GM21515 (cell line): ENCODE data around the gene KLK6.

Experiments
- ATAC-seq: cut with Tn5 transposase; IDR thresholded peaks from one replicate; pipeline ENCODE4 v1.9.1; 2021; ENCODE audit not compliant: unreplicated experiment

Gene KLK6

DNA sequence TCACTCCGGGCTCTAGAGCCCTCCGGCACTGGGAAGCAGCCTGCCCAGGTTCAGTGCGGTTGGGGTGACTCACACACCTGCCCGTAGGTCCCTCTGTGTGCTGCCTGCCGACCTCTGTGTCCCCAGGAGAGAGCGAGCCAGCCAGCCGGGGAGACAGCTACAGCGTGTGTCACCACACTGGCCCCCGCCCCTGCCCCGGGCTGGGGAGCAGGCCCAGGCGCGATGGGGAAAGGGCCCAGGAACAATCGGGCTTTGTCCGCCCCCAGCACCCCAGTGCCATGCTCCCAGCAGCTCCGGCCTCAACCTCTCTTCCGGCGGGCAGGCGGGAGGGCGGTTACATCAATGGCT is at the start of gene KLK6:
Gene KLK6 (minus strand): TSS at position 179 of the 348 bp plus-strand sequence. CDS start 1,487 bp downstream, outside the sequence.
- ATAC-seq, result no peak

DNA sequence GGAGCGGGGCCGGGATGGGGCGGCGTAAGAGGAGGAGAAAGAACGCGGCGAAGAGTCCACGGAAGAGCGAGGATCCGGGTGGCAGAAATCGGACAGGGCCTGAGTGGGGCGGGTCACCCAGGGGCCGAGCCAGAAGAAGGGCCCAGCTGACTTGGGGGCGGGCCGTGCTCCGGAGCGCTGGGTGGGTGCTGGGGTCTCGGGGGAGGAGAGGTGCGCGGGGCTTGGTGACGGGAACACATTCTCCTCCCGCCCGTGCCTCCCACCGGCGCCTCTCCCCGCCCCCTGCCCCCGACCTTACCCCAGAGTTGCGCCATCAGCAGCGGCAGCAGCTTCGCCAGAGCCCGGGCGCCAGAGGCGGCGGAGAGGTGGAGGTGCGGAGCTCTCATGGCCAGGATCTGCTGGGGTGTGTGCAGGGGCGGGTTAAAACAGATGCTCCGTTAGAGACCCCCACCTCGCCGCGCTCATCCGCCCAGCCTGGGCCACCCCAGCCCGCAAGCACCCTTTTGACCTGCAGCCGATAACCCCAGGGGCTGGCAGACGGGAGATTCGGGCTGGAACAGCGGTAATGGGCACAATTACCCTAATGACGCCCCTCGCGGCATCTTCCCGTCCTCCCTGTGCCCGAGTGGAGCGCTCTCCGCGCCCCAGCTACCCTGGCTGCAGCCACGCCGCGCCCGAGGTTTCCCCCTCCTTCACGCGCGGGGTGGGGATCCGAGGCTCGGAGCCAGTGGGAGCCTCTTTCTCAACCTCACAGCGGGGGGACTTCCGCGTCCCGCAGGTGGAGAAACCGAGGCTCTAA is 49.6 kb upstream of the KLK6 start:
- no peak for ATAC-seq

DNA sequence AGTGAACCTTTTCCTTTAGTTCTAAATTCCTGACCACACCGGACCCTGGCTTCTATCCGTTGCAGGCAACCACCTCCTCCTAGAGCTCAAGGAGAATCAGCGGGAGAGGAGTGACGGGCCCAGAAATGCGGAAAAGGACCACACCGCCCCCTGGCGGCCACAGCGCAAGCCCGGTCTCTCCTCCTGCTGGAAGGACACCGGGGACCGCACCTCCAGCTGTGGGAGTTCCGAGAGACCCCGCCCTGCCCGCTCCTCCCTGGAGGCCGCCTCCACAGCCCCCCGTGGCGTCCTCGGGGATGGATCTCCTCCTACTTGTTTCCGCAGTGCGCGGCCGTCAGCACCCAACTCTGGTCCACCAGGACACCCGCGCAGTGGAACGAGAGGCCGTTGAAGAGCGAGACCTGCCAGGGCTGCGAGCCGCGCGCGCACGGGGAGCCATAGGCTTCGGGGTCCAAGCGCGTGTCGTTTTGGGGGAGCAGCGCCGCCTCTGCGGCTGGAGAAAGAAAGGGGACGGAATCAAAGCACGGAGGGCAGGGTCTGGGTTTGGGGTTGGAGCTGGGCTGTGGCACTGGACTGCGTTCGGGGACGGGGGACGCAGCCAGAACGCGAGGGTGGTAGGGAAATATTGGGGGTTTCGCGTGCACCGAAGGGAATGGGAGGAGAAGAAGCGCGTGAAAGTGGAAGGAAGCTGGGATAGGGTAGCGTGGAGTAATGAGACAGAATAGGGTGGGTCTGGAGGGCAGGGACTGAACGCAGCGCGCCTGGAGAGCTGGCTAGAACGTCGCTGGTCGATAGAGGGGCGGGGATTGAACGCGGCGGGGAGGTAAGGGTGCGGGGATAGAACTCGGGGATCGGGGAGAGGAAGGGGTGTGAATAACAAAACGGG is 47.6 kb upstream of the KLK6 start:
- no peak for ATAC-seq

DNA sequence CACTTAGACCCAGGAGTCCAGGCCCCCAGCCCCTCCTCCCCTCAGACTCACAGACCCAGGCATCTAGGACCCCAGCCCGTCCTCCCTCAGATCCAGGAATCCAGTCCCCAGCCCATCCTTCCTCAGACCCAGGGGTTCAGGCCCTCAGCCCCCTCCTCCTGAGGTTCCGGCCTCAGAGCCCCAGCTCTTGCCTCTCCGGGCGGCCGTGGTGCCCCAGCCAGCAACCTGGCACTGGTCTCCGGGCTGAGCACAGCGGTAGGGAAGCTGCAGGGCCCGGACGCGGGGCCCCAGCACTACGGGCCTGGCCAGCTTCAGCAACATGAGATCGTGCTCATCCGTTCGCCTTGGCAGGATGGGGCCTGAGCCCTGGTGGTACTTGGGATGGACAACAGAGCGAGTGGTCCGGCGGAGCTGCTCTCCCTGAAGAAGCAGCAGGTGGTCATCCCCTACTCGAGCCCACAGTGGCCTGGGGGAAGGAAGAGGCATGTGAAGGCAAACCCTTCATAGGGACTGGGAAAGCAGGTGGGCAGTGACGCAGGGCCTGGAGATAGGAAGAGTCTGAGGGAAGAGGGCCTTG is 46.4 kb upstream of the KLK6 start:
- ATAC-seq, result no peak

DNA sequence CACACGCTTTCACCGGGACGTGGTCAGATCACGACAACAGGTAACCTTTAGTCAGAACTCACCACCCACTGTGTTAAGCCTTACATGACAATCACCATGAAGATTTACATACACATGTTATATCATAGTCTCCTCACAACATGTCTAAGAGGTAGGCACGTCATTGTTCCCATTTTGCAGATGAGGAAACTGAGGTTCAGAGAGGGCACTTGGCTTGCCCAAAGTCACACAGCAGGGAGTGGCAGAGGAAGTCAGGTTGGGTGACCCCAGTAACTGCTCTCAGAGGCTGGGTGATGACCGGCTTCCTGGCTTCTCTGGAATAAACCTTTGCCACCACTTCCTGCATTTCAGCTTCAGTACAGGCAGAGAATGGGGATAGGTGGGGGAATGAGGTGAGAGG is 44.9 kb upstream of the KLK6 start:
- ATAC-seq, result no peak

DNA sequence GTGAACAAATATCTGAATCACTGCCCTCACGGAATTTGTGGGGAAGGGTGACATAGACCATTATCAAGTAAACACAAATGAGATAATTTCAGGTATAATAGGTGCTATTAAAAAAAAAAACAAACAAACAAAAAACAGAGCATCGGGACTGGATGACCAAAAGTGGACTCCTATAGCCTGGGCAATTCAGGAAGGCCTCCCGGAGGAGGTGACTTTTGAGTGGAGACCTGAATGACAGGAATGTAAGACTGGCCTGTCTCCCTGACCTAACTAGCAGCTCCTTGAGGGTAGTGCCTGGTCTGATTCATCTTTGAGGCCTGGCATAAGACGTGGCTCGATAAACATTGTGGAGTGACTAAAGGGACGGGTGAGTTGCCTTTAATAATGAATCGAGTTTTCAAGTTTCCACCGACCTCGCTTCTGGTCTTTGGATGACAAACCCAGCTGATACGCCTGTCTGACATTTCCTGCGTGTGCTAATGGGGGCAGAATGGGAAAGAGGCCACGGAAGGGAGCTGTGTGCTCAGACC is 43.3 kb upstream of the KLK6 start:
- no peak for ATAC-seq

DNA sequence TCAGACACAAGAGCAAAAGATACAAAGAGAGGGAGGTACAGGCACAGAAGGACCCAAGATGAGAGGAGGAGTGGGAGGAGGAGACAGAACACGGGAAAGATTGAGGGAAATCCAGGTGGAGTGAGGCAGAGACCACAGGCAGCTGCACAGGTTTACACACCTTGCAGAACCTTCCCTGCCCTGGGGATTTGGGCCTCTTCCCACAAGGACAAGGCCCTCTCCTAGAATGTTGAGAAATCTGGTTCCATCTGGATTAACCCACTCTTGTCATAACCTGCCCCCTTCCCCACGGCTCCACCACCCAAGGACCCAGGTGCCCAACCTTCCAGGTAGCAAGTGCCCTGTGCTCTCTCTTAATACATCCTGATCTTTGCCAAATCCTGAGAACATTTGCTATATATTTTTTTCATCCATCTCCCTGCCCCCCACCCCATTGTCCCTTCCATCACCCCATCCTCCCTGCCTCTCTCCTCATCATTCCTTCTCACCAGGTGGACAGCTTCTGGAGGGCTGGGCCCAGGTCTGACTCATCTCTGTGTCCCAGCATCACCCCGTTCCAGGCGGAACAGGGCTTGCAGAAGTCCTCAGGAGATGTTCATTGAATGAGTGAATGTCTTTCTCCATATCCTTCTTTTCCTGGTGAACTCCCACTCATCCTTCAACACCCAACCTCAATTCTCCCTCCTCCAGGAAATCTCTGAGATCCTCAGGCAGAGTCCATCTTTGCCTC is 40.8 kb upstream of the KLK6 start:
- no peak for ATAC-seq

DNA sequence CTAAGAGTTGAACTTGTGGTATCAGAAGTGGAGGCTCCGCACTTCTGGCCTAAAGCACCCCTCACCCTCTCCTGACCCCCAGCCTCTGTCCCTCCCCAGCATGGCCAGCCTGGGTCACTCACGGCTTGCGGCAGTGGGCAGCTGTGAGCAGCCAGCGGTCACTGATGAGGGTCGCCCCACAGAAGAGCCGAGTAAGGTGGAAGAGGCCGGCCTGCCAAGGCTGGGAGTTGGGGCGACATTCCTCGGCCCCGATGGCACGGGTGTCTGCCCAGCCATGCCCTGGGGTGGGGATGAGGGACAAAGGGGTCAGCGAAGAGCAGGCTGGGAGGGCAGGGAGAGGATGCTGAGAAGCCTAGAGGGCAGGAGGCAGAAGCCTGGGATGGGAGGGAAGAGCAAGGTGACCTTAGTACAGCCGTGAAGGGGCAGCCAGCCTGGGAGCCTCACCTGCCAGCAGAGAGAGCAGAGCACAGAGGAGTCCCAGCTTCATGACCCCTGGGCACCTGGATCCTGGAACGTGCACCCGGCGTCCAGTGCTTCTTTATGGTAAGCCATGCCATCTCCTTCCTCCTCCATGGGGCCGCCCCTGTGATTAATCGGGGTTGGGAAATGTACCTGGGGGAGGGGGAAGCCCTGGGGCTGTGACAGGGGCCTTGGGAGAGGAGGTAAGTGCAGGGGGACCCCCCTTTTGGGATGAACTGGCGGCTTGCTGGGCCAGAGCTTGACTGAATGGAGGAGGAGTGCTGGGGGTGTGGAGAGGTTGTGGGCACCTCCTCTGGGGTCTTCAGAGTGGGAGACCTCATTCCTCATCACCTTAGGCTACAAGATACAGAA is 39.9 kb upstream of the KLK6 start:
- ATAC-seq, result no peak

DNA sequence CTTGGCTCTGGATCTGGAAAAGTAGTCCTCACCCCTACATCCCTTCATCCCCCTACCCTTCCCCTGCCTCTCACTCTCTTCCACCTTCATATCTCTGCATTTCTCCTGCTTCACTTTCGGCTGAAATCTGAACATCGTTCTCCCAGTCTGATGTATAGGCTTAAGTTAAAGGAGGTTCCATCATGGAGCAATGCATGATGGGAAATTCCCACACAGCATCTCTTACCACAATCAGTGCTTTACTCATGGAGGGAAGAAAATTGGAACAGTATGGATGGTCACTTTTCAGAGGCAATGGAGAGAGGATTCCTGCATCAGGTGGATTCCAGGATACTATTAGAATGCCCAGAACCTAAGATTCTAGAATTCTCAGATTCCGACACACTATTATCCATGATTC is 38.1 kb upstream of the KLK6 start:
- ATAC-seq, result no peak

DNA sequence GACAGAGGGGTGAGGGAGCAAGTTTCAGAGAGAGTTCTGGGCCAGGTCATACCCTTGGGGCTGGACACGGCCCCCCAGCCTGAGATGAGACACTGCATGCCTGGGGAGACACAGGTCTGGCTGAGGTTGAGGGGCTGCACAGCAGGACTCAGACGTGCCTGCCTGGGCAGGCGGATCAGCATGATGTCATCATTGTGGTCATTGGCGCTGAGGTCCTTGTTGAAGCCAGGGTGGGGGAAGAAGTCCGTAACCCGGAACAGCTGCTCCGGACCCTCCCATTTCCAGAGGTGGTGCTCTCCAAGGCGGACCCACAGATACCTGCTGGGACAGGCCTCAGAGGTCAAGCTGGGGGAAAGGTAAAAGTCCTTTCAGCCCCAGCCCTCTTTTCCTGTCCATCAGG is 37.0 kb upstream of the KLK6 start:
- no peak for ATAC-seq

DNA sequence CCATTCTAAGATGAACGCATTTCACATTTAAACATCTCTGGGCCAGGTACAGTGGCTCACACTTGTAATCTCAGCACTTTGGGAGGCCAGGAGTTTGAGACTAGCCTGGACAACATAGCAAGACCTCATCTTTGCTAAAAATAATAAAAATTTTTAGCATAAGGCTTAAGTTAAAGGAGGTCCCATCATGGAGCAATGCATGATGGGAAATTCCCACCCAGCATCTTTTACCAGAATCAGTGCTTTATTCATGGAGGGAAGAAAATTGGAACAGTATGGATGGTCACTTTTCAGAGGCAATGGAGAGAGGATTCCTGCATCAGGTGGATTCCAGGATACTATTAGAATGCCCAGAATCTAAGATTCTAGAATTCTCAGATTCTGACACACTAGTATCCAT is 35.9 kb upstream of the KLK6 start:
- no peak for ATAC-seq

DNA sequence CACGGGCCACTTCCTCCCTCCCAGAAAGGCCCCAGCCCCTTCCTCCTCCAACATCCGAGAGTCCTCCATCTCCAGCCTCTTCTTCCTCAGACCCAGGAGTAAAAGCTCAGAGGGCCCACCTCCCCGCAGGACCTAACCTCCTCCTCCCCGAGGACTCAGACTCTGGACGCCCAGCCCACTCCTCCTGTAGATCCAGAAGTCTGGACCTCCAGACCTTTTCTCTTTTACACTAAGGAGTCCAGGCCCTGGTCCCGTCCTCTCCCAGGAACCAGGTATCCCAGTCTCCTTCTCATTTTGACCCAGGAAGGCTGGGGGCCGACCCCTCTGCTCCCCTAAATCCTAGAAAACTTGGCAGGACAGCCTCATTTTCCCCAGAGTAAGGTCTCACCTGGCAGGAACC is 33.9 kb upstream of the KLK6 start:
- ATAC-seq, result no peak

DNA sequence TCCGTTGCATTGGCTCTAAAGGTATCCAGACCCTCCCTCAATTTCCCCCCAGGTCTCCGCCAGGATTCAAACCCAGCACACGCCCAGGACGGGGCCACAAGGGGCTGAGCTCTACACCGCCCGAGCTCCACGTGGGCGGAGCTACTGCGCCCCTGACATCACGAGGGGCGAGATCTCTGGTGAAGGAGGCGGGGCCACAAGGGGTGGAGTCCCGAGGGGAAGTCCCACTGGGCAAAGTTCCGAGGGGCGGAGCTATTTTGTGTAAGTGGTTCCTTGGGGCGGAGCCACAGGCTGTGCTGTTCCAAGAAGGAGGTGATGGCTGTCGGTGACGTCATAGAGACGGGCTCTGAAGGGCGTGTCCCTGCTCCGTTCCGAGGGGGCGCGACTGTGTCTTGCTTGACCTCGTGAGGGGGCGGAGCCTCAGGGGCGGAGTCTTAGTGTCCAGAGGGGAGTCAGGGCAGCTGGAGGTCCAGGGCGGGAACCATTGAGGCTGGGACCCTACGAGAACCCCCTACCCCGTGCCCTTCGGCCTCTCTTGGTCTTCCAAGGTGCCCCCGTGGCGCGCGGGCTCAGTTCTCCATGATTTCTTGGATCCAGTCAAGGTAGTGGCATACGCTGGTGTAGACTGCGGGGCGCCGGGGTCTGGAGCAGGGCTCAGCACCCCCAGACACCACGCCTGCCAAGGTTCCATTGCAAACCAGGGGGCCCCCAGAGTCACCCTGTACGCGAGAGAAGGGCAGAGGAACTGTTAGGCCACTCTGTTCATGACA is 33.3 kb upstream of the KLK6 start:
- no peak for ATAC-seq

DNA sequence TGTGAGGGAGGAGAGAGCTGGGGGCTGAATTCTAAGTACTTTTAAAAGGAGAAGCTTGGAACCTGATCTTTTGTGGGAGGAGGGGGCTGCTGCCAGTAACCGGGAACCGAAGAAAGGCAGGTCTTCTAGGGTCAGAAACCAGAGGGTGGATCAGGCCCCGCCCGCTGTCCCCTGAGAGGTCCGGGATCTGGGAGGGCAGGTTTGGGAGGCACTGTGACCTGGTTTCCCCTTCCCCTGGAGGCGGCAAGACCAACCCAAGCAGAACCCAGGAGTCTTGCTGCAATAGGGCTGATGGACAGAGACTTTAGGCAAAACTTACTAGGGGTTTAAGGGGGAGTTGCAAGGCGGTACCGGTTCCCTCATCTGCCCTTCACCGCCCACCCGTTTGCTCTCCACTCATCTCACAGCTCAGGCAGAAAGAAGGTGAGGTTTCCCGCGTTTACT is 32.7 kb upstream of the KLK6 start:
- no peak for ATAC-seq

DNA sequence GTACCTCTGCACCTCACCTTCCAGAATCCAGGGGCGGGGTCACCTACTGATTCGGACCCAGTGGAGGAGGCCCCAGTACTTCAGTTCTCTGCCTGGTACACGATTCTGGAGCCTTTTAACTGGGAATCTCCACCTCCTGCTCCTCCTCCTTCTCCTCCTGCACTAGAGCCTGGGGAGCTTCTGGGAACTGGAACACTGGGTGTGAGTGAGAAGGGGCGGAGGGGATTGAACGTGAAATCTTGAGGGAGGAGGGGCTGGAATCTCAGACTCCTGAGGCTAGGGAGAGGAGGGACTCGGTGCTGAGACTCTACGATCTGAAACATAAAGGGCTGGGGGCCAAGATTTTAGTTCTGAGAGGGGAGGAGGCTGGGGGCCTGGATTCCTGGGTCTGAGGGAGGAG is 32.1 kb upstream of the KLK6 start, which contains the start of gene KLK8:
Gene KLK8 (minus strand): TSS at position 90 of the 400 bp plus-strand sequence. CDS start 437 bp downstream, outside the sequence.
- no peak for ATAC-seq

DNA sequence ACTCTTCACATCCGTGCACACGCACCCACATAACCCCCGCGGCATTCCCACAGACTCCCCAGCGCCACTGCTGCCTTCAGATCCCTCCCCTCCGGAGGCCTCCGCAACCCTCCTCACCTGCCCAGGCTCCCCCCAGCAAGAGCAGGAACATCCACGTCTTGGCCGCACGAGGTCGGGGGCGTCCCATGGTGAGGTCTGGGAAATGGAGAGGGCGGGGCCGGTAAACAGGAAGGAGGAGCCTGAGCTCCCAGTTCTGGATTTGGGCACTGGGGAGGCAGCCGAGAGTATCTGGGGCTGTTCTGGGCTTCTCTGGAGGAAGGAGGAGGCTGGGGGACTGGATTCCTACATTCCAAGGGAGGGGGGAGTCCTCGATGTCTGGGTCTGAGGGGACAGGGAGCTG is 31.6 kb upstream of the KLK6 start:
- no peak for ATAC-seq

DNA sequence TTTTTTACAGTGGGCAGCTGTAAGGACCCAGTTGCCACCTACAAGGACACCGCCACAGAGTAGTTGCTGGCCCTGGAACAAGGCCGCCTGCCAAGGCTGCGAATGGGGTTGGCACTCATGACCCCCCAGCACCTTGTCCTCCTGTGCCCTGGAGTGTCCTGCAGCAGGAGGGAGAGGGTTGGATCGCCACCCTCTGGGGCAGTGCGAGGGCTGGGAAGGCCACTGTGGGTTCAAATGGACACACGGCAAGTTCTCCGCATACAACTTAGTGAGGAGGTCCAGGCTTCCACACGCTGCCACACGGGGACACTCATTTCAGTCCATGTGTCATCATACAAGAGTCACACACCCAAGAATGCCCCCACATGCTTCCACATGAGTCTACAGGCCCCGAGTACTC is 31.0 kb upstream of the KLK6 start:
- no peak for ATAC-seq

DNA sequence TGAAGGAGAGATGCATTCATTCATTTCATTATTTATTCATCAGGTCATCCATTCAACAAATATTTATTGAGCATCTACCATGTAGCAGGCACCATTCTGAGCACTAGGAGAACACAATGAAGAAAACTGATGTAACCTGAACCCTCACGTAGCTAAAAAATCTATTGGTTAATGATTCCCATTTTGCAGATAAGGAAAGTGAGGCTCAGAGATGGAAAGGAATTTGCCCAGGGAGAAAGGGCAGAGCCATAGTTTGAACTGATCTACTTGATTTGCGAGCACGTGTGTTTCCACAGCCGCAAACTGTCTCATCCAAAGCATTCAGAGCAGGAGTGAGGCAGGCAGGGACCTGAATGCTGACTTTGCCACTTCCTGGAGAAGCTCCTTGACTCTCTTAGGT is 29.3 kb upstream of the KLK6 start:
- ATAC-seq, result no peak

DNA sequence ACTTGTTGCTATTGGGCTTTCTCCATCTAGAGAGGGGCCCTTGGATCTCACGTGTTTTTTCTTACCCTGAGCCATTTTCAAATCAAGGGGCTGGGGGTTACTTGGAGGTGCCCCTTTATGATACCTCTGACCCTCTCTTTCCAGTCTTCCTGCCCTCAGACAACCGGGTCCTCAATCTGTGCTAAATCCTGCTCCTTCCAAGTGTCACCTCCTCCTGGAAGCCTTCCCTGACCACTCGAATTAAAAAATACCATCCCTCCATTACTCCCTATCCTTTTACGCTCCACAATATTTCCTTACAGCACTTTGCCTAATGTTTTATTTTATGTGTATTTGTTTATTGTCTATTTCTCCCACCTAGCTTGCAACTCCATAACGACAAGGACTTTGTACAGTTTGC is 28.7 kb upstream of the KLK6 start:
- no peak for ATAC-seq
